ACC112 (cell line): ENCODE measurements around the gene PCK2.

Experiments
- H2AFZ ChIP-seq: fragments of 200-600 bp; sonication (generic); one replicate; pipeline ENCODE4 v1.6.0; 2017; ENCODE audit warnings: antibody characterized with exemption, low read length; ENCODE audit not compliant: unreplicated experiment
- H3K27ac ChIP-seq: fragments of 200-600 bp; sonication (generic); 2 replicates; pipeline ENCODE4 v1.5.1; 2014; ENCODE audit warnings: low read depth, mild to moderate bottlenecking, antibody characterized with exemption, low read length, moderate library complexity
- H3K27me3 ChIP-seq: fragments of 200-600 bp; sonication (generic); 2 replicates; pipeline ENCODE4 v1.6.1; 2014; ENCODE audit warnings: mild to moderate bottlenecking, antibody characterized with exemption, low read length, moderate library complexity, mixed read lengths; ENCODE audit not compliant: insufficient read depth
- H3K36me3 ChIP-seq: fragments of 200-600 bp; sonication (generic); 2 replicates; pipeline ENCODE4 v1.6.1; 2016; ENCODE audit warnings: mild to moderate bottlenecking, antibody characterized with exemption, low read length, moderate library complexity, mixed read lengths; ENCODE audit not compliant: insufficient read depth
- H3K4me1 ChIP-seq: fragments of 200-600 bp; sonication (generic); one replicate; pipeline ENCODE4 v1.6.1; 2016; ENCODE audit warnings: low read length, mixed read lengths; ENCODE audit not compliant: insufficient read depth, unreplicated experiment, control insufficient read depth
- H3K4me3 ChIP-seq: fragments of 200-600 bp; sonication (generic); 2 replicates; pipeline ENCODE4 v1.5.1; 2014; ENCODE audit warnings: mild to moderate bottlenecking, low read depth, low read length
- H3K79me2 ChIP-seq: fragments of 200-600 bp; sonication (generic); one replicate; pipeline ENCODE4 v1.6.0; 2016; ENCODE audit warnings: low read length; ENCODE audit not compliant: control insufficient read depth, unreplicated experiment, insufficient read depth

The PCK2 gene

GRCh38 chr14:24150061-24150460, 56.0 kb downstream of the PCK2 start:
- peaks cover 41% of the 10 kb centered on the region for H3K79me2 ChIP-seq
- no peaks in the 10 kb centered on the region for H3K27me3 ChIP-seq
- H2AFZ ChIP-seq, result no peak overlapping the region
- H3K36me3 ChIP-seq, result peaks cover 19% of the 10 kb centered on the region
- H3K4me3 ChIP-seq, result no peak overlapping the region
- H3K4me1 ChIP-seq, result peaks cover 12% of the 10 kb centered on the region
- no peak overlapping the region for H3K27ac ChIP-seq

- Histone ChIP-seq H3K36me3 (peaks cover 23% of the 10 kb centered on the region), H3K79me2 (peaks cover 36% of the 10 kb centered on the region), H3K4me1 (peaks cover 7% of the 10 kb centered on the region), H3K27ac (no peak overlapping the region), H2AFZ (no peak overlapping the region), H3K4me3 (no peak overlapping the region), H3K27me3 (no peaks in the 10 kb centered on the region)
Observed at GRCh38 chr14:24150567-24150966, 56.5 kb downstream of the PCK2 start.

- Histone ChIP-seq H3K27ac (no peak overlapping the region), H3K36me3 (peaks cover 27% of the 10 kb centered on the region), H3K4me1 (peaks cover 7% of the 10 kb centered on the region), H3K4me3 (no peak overlapping the region), H3K27me3 (no peaks in the 10 kb centered on the region), H2AFZ (no peak overlapping the region), H3K79me2 (peaks cover 32% of the 10 kb centered on the region)
Observed at GRCh38 chr14:24150993-24151392, 56.9 kb downstream of the PCK2 start.

GRCh38 chr14:24151404-24152080, 57.4 kb downstream of the PCK2 start:
- peaks cover 28% of the 10 kb centered on the region for H3K79me2 ChIP-seq
- peaks cover 7% of the 10 kb centered on the region for H3K4me1 ChIP-seq
- no peak overlapping the region for H3K27ac ChIP-seq
- H3K4me3 ChIP-seq, result no peak overlapping the region
- H2AFZ ChIP-seq, result no peak overlapping the region
- H3K27me3 ChIP-seq, result no peaks in the 10 kb centered on the region
- H3K36me3 ChIP-seq, result peaks cover 28% of the 10 kb centered on the region
